WTC11 (cell line): ENCODE data around the gene KTI12. TPM values are rescaled to one million over a fixed set of nuclear protein-coding genes. Genes with fewer than 3 reads are reported as not detected.
A peak's percentile ranks its signal among the peaks of the same experiment; 100 is the strongest.

Experiments
- CDX4 ChIP-seq: fragments of 250-450 bp; sonication (Bioruptor Pico); IDR thresholded peaks from 2 replicates; pipeline ENCODE4 v1.9.0; 2021; ENCODE audit warnings: moderate library complexity, mild to moderate bottlenecking, inconsistent platforms, borderline replicate concordance
- CREB1 ChIP-seq: sonication (generic); formaldehyde crosslinking; IDR thresholded peaks from 2 replicates; pipeline ENCODE4 v1.8.0; 2023; ENCODE audit warnings: mild to moderate bottlenecking, missing genetic modification reagents
- FOXJ3 ChIP-seq: sonication (generic); formaldehyde crosslinking; IDR thresholded peaks from 2 replicates; pipeline ENCODE4 v1.9.0; 2021; ENCODE audit warnings: missing genetic modification reagents, mild to moderate bottlenecking, borderline replicate concordance
- FOXP4 ChIP-seq: sonication (generic); formaldehyde crosslinking; IDR thresholded peaks from 2 replicates; pipeline ENCODE4 v1.8.0; 2022; ENCODE audit warnings: mild to moderate bottlenecking, missing genetic modification reagents
- HMGXB4 ChIP-seq: sonication (generic); formaldehyde crosslinking; IDR thresholded peaks from 2 replicates; pipeline ENCODE4 v1.8.1; 2023; ENCODE audit warnings: mild to moderate bottlenecking, moderate library complexity, missing genetic modification reagents
- KAT7 ChIP-seq: sonication (generic); formaldehyde crosslinking; IDR thresholded peaks from 2 replicates; pipeline ENCODE4 v1.8.1; 2023; ENCODE audit warnings: missing genetic modification reagents, mild to moderate bottlenecking, borderline replicate concordance
- NFATC4 ChIP-seq: fragments of 250-450 bp; sonication (Bioruptor Pico); IDR thresholded peaks from 2 replicates; pipeline ENCODE4 v1.9.0; 2021; ENCODE audit warnings: mild to moderate bottlenecking
- NFYB ChIP-seq: sonication (generic); formaldehyde crosslinking; conservative IDR thresholded peaks from 2 replicates; pipeline ENCODE4 v1.8.0; 2022; ENCODE audit warnings: low read depth, missing genetic modification reagents
- NR1H2 ChIP-seq: sonication (generic); formaldehyde crosslinking; IDR thresholded peaks from 2 replicates; pipeline ENCODE4 v1.9.0; 2021; ENCODE audit warnings: mild to moderate bottlenecking, moderate library complexity, missing genetic modification reagents
- PREB ChIP-seq: sonication (generic); formaldehyde crosslinking; IDR thresholded peaks from 2 replicates; pipeline ENCODE4 v1.8.1; 2022; ENCODE audit warnings: mild to moderate bottlenecking, missing genetic modification reagents, moderate library complexity, borderline replicate concordance
- ZNF138 ChIP-seq: sonication (generic); formaldehyde crosslinking; conservative IDR thresholded peaks from 2 replicates; pipeline ENCODE4 v1.8.1; 2022; ENCODE audit warnings: mild to moderate bottlenecking, moderate library complexity, missing genetic modification reagents
- ZNF317 ChIP-seq: sonication (generic); formaldehyde crosslinking; IDR thresholded peaks from 2 replicates; pipeline ENCODE4 v1.8.1; 2023; ENCODE audit warnings: low read depth, mild to moderate bottlenecking, moderate library complexity, missing genetic modification reagents, borderline replicate concordance
- ZNF425 ChIP-seq: fragments of 250-450 bp; sonication (Bioruptor Pico); conservative IDR thresholded peaks from 2 replicates; pipeline ENCODE4 v1.9.0; 2021; ENCODE audit warnings: mild to moderate bottlenecking
- total RNA-seq: library from RNA; stranded (reverse); gene quantifications from 3 replicates; pipeline ENCODE4 v1.2.3, GENCODE V29; 2021
- TF ChIP-seq, protein P1 (sequence below): sonication (generic); formaldehyde crosslinking; IDR thresholded peaks from 2 replicates; pipeline ENCODE4 v1.8.0; 2022; ENCODE audit warnings: mild to moderate bottlenecking, missing genetic modification reagents
- TF ChIP-seq, protein P2 (sequence below): sonication (generic); formaldehyde crosslinking; conservative IDR thresholded peaks from 2 replicates; pipeline ENCODE4 v1.8.1; 2022; ENCODE audit warnings: mild to moderate bottlenecking, missing genetic modification reagents
- TF ChIP-seq, protein P3 (sequence below): sonication (generic); formaldehyde crosslinking; IDR thresholded peaks from 2 replicates; pipeline ENCODE4 v1.8.1; 2022; ENCODE audit warnings: low read depth, missing genetic modification reagents, borderline replicate concordance
- TF ChIP-seq, protein P4 (sequence below): sonication (generic); formaldehyde crosslinking; IDR thresholded peaks from 2 replicates; pipeline ENCODE4 v1.8.1; 2022; ENCODE audit warnings: mild to moderate bottlenecking, moderate library complexity, missing genetic modification reagents

KTI12 gene
- total RNA-seq, 1 experiment from 2014 or later = 10.1 TPM

GRCh38 chr1:52055066-52055865 is 21.7 kb upstream of the KTI12 start, which contains the start of gene TXNDC12 (continued):
- TF ChIP-seq ZNF425 = 0 out of 2 replicates have a peak, but pooled peaks have one; percentile 60
- no peak; the same call in 1 of the 2 replicates for TF ChIP-seq HMGXB4 (CRISPR knock-in tag)
- TF ChIP-seq, protein P1, sequence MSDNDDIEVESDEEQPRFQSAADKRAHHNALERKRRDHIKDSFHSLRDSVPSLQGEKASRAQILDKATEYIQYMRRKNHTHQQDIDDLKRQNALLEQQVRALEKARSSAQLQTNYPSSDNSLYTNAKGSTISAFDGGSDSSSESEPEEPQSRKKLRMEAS (CRISPR knock-in tag) = peak; percentile 74
- TF ChIP-seq ZNF317 (CRISPR knock-in tag) = no peak
- no peak for TF ChIP-seq CDX4 (CRISPR knock-in tag)
- no peak for TF ChIP-seq NR1H2 (CRISPR knock-in tag)
- peak; percentile 17; the same call in 1 of the 2 replicates for TF ChIP-seq KAT7 (CRISPR knock-in tag)
- TF ChIP-seq FOXJ3 (CRISPR knock-in tag) = no peak
- no peak; the same call in 1 of the 2 replicates for TF ChIP-seq NFYB (CRISPR knock-in tag)
- TF ChIP-seq, protein P2, sequence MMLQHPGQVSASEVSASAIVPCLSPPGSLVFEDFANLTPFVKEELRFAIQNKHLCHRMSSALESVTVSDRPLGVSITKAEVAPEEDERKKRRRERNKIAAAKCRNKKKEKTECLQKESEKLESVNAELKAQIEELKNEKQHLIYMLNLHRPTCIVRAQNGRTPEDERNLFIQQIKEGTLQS (CRISPR knock-in tag) = 0 out of 2 replicates have a peak, but pooled peaks have one; percentile 18
- TF ChIP-seq, protein P3, sequence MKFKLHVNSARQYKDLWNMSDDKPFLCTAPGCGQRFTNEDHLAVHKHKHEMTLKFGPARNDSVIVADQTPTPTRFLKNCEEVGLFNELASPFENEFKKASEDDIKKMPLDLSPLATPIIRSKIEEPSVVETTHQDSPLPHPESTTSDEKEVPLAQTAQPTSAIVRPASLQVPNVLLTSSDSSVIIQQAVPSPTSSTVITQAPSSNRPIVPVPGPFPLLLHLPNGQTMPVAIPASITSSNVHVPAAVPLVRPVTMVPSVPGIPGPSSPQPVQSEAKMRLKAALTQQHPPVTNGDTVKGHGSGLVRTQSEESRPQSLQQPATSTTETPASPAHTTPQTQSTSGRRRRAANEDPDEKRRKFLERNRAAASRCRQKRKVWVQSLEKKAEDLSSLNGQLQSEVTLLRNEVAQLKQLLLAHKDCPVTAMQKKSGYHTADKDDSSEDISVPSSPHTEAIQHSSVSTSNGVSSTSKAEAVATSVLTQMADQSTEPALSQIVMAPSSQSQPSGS (CRISPR knock-in tag) = no peak
- no peak for TF ChIP-seq NFATC4
- TF ChIP-seq CREB1 (CRISPR knock-in tag) = no peak
- TF ChIP-seq FOXP4 (CRISPR knock-in tag) = peak; percentile 29; the same call in 1 of the 2 replicates
- TF ChIP-seq, protein P4, sequence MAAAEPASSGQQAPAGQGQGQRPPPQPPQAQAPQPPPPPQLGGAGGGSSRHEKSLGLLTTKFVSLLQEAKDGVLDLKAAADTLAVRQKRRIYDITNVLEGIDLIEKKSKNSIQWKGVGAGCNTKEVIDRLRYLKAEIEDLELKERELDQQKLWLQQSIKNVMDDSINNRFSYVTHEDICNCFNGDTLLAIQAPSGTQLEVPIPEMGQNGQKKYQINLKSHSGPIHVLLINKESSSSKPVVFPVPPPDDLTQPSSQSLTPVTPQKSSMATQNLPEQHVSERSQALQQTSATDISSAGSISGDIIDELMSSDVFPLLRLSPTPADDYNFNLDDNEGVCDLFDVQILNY (CRISPR knock-in tag) = peak; percentile 61; the same call in 1 of the 2 replicates
- no peak for TF ChIP-seq ZNF138
- TF ChIP-seq PREB = no peak
